Astrocyte (in vitro differentiated cells and primary cell): ENCODE data around the gene LRBA.

Experiments
- CTCF ChIP-seq: IDR thresholded peaks from 2 replicates; pipeline ENCODE4 v1.5.1; 2011; ENCODE audit warnings: low read depth, mild to moderate bottlenecking, inconsistent platforms, low read length, moderate library complexity; ENCODE audit not compliant: insufficient read depth
- EZH2 ChIP-seq: IDR thresholded peaks from 2 replicates; pipeline ENCODE4 v1.6.1; 2012; ENCODE audit warnings: mild to moderate bottlenecking, low read length, inconsistent platforms; ENCODE audit not compliant: insufficient read depth

- TF ChIP-seq CTCF (no peak), EZH2 (no peak)
These were observed 152.3 kb downstream of the LRBA start for GRCh38 chr4:150862829-150863228.
